Tibial nerve (tissue), 3 donors: ENCODE results near the gene DYRK4.
A peak's percentile ranks its signal among the peaks of the same experiment; 100 is the strongest.

Experiments used
- POLR2A ChIP-seq, 2 donors: fragments of 450-650 bp; IDR thresholded peaks; one replicate each; pipeline ENCODE4 v1.6.1; 2017; ENCODE audit warnings: antibody characterized with exemption in 2 of 2, mild to moderate bottlenecking in 2 of 2, moderate library complexity in 2 of 2
- TF ChIP-seq, protein P1 (sequence below), 5 experiments: fragments of 200-600 bp in 3 of 5; fragments of 450-650 bp in 2 of 5; sonication (generic) in 3 of 5; IDR thresholded peaks; one replicate each; pipeline ENCODE4 v1.5.1; 2016 to 2019; ENCODE audit warnings: antibody characterized with exemption in 5 of 5, mild to moderate bottlenecking in 3 of 5, moderate library complexity in 2 of 5

DNA sequence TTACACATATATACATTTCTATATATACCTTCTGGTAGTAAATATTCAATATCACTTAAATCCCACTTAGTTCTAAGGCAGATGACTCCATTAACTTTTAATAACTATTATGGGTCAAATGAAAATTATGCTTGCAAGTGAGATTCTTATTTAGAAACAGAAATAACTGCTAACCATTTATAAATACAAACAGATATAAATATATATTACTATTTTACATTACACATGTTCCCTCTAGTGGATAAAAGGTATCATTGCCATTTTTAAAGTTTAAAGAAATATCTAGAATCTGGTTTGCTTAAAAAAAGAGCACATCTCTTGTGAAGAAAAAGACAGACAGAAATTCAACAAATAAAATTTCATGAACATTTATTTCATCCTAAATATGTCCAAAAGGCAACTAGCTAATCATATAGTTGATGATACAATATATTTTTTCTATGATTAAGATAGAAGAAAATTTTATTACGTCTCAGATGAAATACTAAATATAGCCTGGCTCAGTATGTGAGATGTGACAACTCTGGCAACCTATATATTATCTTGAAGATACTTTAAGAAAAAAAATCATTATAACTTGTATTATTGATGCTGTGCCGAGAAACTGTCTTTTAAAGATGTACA is 35.0 kb upstream of the DYRK4 start:
- TF ChIP-seq, protein P1, sequence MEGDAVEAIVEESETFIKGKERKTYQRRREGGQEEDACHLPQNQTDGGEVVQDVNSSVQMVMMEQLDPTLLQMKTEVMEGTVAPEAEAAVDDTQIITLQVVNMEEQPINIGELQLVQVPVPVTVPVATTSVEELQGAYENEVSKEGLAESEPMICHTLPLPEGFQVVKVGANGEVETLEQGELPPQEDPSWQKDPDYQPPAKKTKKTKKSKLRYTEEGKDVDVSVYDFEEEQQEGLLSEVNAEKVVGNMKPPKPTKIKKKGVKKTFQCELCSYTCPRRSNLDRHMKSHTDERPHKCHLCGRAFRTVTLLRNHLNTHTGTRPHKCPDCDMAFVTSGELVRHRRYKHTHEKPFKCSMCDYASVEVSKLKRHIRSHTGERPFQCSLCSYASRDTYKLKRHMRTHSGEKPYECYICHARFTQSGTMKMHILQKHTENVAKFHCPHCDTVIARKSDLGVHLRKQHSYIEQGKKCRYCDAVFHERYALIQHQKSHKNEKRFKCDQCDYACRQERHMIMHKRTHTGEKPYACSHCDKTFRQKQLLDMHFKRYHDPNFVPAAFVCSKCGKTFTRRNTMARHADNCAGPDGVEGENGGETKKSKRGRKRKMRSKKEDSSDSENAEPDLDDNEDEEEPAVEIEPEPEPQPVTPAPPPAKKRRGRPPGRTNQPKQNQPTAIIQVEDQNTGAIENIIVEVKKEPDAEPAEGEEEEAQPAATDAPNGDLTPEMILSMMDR (IDR thresholded peaks at IDR 0.05), result peak; percentile 12 to 55 (median 38)
- TF ChIP-seq POLR2A (IDR thresholded peaks at IDR 0.05), result no peak
